Body of pancreas (tissue), 4 donors: ENCODE results near the gene MESP1.

Experiments used
- CTCF ChIP-seq, 7 experiments: fragments of 450-650 bp in 4 of 7; fragments of 200-600 bp in 3 of 7; sonication (generic) in 3 of 7; IDR thresholded peaks; one replicate each; pipeline ENCODE4 v1.5.1; 2016 to 2019; ENCODE audit warnings: antibody characterized with exemption in 7 of 7
- POLR2A ChIP-seq, 3 donors: fragments of 450-650 bp; IDR thresholded peaks; one replicate each; pipeline ENCODE4 v1.6.1; 2016; ENCODE audit warnings: antibody characterized with exemption in 3 of 3, mild to moderate bottlenecking in 2 of 3

DNA sequence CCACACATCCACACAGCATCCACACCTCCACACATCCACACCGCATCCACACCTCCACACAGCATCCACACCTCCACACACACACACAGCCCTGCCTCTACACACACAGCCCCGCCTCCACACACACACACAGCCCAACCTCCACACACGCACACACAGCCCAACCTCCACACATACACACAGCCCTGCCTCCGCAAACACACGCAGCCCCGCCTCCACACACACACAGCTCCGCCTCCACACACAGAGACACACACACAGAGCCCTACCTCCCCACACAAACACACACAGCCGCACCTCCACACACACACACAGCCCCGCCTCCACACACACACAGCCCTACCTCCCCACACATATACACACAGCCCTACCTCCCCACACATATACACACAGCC lies 4.7 kb downstream of the MESP1 start:
- TF ChIP-seq POLR2A (IDR thresholded peaks at IDR 0.05) (no peak), CTCF (IDR thresholded peaks at IDR 0.05) (no peak)
